T-helper 17 cell (primary cell): ENCODE measurements around the gene PRKAA1. TPM values are rescaled to one million over a fixed set of nuclear protein-coding genes. Genes with fewer than 3 reads are reported as not detected.

Experiments
- ATAC-seq: fragments of 150-1000 bp; cut with Tn5 transposase; 2 replicates; pipeline ENCODE4 v1.10.0; 2021; ENCODE audit warnings: mild to moderate bottlenecking, moderate library complexity
- DNase-seq, 3 donors: peaks; one replicate each; pipeline versions ENCODE4 v3.0.0 to v3.0.0-alpha.2; 2020 to 2021
- H3K9me3 ChIP-seq: one replicate; pipeline ENCODE4 v1.7.0; 2013; ENCODE audit warnings: low read length, mild to moderate bottlenecking; ENCODE audit not compliant: control insufficient read depth, poor library complexity, severe bottlenecking
- H3K27ac Mint-ChIP-seq: one replicate; pipeline ENCODE4 v1.8.0; 2022; ENCODE audit warnings: mild to moderate bottlenecking, moderate library complexity, mixed read lengths
- H3K27me3 Mint-ChIP-seq: one replicate; pipeline ENCODE4 v1.8.0; 2022; ENCODE audit warnings: mixed read lengths
- H3K36me3 Mint-ChIP-seq: one replicate; pipeline ENCODE4 v1.8.0; 2022; ENCODE audit warnings: low read depth, mixed read lengths
- H3K4me1 Mint-ChIP-seq: one replicate; pipeline ENCODE4 v1.8.0; 2022; ENCODE audit warnings: mild to moderate bottlenecking, mixed read lengths
- H3K4me3 Mint-ChIP-seq: one replicate; pipeline ENCODE4 v1.8.0; 2022; ENCODE audit warnings: mild to moderate bottlenecking, moderate library complexity, mixed read lengths
- total RNA-seq, 4 donors: library from RNA in 2 of 4; stranded (reverse) in 2 of 4; gene quantifications; one replicate each; pipeline ENCODE4 v1.2.3 and lab custom pipeline; 2022 to 2026

Gene PRKAA1
- total RNA-seq, 2 donors from 2014 or later, result 118 to 123 TPM

DNA sequence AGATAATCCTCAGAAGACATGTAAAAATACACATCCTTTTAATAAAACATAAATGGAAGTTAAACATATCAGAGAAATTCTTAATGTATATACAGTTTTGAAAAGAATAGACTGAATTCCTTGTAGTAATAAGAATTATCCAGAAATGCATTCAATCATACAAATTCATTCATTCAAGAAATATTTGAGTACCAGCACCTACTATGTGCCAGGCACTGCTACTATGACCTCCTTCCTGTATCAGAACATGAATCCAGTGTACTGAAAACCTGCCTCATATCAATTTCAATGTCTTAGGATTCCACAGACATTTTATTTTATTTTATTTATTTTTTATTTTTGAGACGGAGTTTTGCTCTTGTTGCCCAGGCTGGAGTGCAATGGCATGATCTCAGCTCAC, 13.3 kb downstream of the PRKAA1 start:
- H3K36me3 Mint-ChIP-seq, result peaks cover 6% of the 10 kb centered on the region
- ATAC-seq (no peak), DNase-seq (no peak)
- H3K27ac Mint-ChIP-seq, result no peak overlapping the region
- no peaks in the 10 kb centered on the region for H3K27me3 Mint-ChIP-seq
- no peaks in the 10 kb centered on the region for H3K9me3 ChIP-seq
- no peak overlapping the region for H3K4me3 Mint-ChIP-seq
- peaks cover 47% of the 10 kb centered on the region for H3K4me1 Mint-ChIP-seq

DNA sequence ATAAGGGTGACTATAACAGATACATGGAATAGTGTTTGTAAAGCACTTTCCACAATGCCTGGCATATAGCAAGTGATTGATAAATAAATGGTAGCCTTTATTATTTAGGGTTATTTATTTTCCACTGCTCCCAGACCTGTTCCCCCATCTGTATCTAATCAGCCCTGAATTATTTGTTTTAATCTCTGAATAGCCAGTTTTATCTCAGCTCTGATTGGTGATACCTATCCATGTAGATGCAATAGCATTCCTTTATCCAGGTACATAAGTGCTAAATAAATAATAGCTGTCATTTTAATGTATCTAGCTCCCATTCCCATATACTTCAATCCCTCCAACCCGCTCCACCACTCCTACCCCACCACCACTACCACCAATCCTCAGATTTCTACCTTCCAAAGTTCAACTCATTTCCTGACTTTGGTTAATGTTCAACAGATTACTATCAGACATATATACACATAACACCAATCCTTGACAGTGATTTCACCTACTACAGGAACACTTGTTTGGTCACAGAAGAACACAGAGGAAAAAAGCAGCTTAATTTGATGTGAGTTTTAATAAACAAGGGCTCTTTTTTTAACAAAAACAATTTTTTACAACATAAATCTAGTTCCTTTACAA, 14.0 kb downstream of the PRKAA1 start:
- H3K36me3 Mint-ChIP-seq, result peaks cover 6% of the 10 kb centered on the region
- H3K27me3 Mint-ChIP-seq, result no peaks in the 10 kb centered on the region
- H3K4me3 Mint-ChIP-seq, result no peak overlapping the region
- peaks cover 46% of the 10 kb centered on the region for H3K4me1 Mint-ChIP-seq
- no peaks in the 10 kb centered on the region for H3K9me3 ChIP-seq
- H3K27ac Mint-ChIP-seq, result peak overlapping the region; percentile 49
- DNase-seq (no peak), ATAC-seq (no peak)

DNA sequence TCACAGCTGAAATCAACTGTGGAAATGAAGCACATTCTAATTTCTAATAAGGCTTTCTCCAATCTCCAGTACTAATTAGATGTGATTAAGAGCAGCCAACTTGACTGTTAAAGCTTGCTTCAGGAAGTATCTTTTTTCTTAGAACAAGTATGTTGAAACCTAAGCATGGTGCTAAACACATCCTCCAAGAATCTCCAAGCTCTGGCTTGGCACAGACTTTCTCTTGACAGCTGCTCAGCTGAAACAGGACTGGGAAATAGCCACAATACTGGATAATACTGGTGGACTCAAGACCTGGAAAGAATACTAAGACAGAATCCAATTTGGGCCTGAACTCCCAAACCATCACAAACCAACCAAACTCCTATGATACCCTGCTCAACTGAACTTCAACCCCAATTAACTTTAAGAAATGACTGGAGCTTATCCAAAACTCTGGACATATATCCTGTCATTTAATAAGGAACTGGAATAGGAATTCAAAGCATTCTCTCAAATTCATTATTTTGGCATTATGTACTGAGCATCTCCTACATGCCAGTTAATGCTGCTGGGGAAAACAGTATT, 16.2 kb downstream of the PRKAA1 start:
- H3K27ac Mint-ChIP-seq, result no peak overlapping the region
- H3K4me1 Mint-ChIP-seq, result peaks cover 31% of the 10 kb centered on the region
- ATAC-seq, result no peak

DNA sequence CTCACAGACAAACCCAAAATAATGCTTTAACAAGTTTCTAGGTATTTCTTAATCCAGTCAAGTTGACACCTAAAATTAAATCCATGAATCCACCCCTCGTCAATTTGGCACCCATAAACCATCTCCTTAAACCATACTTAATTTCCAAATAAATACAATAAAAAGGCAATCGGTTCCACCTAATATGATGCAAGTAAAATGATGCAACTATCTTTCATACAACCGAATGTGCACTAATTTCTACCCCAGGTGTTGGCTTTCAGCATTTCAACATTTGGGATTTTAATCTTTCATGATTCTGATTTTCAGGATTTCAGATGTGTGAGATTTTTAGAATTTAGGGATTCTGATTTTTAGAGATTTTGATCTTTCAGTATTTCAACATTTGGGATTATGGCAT, 17.3 kb downstream of the PRKAA1 start:
- Mint-ChIP-seq H3K27me3 (no peaks in the 10 kb centered on the region), H3K27ac (no peak overlapping the region), H3K4me1 (peaks cover 34% of the 10 kb centered on the region), H3K4me3 (no peak overlapping the region), H3K36me3 (peaks cover 9% of the 10 kb centered on the region)
- no peak for ATAC-seq
- no peaks in the 10 kb centered on the region for H3K9me3 ChIP-seq
- DNase-seq, result no peak

More for the DNA sequence above, 16.2 kb downstream of the PRKAA1 start:
- H3K36me3 Mint-ChIP-seq, result peaks cover 3% of the 10 kb centered on the region
- H3K27me3 Mint-ChIP-seq, result no peaks in the 10 kb centered on the region
- DNase-seq, result no peak
- no peaks in the 10 kb centered on the region for H3K9me3 ChIP-seq
- peak overlapping the region; percentile 9 for H3K4me3 Mint-ChIP-seq

DNA sequence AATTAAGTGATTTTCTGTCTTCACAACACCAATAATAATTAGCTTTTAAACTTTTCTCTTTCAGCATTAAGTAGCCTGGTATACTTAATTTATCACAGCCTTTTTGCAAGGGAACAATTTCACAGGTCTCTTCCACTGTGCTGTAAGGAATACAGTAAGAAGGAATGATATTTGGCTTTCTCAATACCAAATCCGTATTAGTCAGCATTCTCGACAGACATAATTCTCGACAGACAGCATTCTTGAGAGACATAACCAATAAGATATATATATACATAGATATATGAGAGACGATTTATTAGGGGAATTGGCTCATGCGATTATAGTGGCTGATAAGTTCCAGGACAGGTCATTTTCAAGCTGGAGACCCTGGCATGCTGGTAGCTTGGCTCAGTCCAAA, 18.0 kb downstream of the PRKAA1 start:
- no peak overlapping the region for H3K27ac Mint-ChIP-seq
- no peaks in the 10 kb centered on the region for H3K27me3 Mint-ChIP-seq
- no peaks in the 10 kb centered on the region for H3K9me3 ChIP-seq
- ATAC-seq, result no peak
- H3K4me1 Mint-ChIP-seq, result peaks cover 32% of the 10 kb centered on the region
- H3K36me3 Mint-ChIP-seq, result peaks cover 10% of the 10 kb centered on the region
- DNase-seq, result no peak
- H3K4me3 Mint-ChIP-seq, result no peak overlapping the region

DNA sequence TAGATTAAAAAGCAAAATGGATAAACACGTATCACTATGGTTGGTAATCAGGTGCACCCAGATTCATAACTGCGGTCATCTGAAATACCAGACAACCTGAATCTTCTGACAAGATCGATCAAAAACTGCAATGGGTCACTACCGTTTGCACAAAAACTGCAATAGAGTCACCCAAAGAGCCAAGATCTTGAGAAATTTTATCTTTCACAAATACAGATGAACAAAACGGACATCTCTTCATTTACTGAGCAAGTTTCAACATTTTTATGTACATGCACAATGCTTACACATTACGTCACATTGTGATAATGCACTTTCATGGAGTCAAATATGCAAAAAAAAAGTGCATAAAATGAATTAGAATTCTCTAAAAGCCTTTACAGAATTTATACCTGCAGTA, 18.6 kb downstream of the PRKAA1 start:
- Mint-ChIP-seq H3K27ac (peak overlapping the region; percentile 24), H3K4me1 (peaks cover 31% of the 10 kb centered on the region), H3K4me3 (no peak overlapping the region), H3K27me3 (no peaks in the 10 kb centered on the region), H3K36me3 (peaks cover 10% of the 10 kb centered on the region)
- H3K9me3 ChIP-seq, result no peaks in the 10 kb centered on the region
- no peak for DNase-seq
- no peak for ATAC-seq

DNA sequence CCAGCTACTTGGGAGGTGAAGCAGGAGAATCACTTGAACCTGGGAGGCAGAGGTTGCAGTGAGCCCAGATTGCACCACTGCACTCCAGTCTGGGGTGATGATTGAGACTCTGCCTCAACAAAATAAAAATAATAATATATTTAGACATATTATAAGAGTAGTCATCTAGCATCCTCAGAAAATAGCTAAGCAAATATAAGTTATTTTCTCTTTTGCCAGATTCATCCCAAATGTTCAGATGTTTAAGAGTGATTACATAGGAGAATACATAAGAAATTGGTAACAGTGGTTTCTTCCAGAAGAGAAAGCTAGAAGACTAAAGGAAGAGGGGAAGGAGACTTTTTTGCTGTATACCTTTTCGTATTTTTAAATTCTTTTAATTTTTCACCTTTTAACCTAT, 20.0 kb downstream of the PRKAA1 start:
- Mint-ChIP-seq H3K4me1 (peaks cover 29% of the 10 kb centered on the region), H3K36me3 (peaks cover 10% of the 10 kb centered on the region), H3K27ac (no peak overlapping the region), H3K4me3 (no peak overlapping the region), H3K27me3 (no peaks in the 10 kb centered on the region)
- ATAC-seq (no peak), DNase-seq (no peak)
- no peaks in the 10 kb centered on the region for H3K9me3 ChIP-seq

DNA sequence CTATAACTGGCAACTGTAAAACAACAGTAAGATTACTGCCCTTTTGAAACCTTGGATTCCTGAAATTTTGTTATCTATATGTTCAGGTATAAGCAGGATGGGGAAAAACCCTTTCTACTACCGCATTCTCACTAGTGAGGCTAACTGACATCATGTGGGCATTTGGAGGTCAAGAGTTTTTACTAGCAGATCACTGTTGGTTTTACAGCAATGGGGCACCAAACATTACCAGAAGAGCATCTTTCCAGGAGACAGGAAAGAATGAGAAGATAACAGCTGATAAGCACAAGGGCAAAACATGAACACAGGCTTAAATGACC, 21.6 kb downstream of the PRKAA1 start:
- no peaks in the 10 kb centered on the region for H3K27me3 Mint-ChIP-seq
- H3K36me3 Mint-ChIP-seq, result peaks cover 10% of the 10 kb centered on the region
- H3K27ac Mint-ChIP-seq, result peak overlapping the region; percentile 63
- peaks cover 22% of the 10 kb centered on the region for H3K4me1 Mint-ChIP-seq
- DNase-seq (no peak), ATAC-seq (no peak)
- no peaks in the 10 kb centered on the region for H3K9me3 ChIP-seq
- H3K4me3 Mint-ChIP-seq, result no peak overlapping the region

DNA sequence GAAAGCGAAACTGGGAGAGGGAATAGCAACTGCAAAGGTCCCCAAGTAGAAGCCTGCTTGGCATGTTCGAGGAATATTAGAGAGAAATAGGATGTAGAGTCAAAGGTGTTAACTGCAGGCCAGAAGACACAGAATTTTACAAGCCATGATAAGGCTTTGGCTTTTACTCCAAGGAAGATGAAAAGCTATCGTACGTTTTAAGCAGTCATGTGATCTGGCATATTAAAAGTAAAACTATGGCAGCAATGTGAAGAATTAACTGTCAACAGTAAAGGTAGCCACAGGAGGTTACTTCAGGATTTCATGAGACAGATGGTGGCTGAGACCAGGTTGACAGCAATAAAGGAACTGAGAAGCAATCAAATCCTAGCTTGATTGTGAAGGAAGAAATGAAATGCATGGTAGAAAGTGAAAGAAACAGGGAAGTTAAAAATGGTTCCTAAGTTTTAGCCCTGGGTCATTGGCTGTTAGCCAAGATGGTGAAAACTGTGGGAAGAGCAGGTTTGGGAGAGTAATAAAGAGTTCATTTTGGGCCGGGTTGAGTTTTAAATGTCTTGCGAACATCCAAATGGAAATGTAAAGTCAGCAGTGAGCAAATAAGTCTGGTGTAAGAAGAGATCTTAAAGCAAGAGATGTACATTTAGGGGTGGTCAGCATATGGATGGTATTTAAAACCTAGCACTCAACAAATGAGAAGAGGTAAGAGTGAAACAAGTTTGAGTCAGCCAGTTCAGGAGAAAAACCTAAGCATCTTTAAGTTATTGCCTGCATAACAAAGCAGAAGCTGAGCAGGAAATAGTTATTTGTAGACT, 22.1 kb downstream of the PRKAA1 start:
- peaks cover 19% of the 10 kb centered on the region for H3K4me1 Mint-ChIP-seq
- H3K27ac Mint-ChIP-seq, result peak overlapping the region; percentile 63
- H3K4me3 Mint-ChIP-seq, result no peak overlapping the region
- no peaks in the 10 kb centered on the region for H3K9me3 ChIP-seq
- H3K36me3 Mint-ChIP-seq, result peaks cover 10% of the 10 kb centered on the region
- no peak for ATAC-seq
- DNase-seq, result no peak
- H3K27me3 Mint-ChIP-seq, result no peaks in the 10 kb centered on the region

DNA sequence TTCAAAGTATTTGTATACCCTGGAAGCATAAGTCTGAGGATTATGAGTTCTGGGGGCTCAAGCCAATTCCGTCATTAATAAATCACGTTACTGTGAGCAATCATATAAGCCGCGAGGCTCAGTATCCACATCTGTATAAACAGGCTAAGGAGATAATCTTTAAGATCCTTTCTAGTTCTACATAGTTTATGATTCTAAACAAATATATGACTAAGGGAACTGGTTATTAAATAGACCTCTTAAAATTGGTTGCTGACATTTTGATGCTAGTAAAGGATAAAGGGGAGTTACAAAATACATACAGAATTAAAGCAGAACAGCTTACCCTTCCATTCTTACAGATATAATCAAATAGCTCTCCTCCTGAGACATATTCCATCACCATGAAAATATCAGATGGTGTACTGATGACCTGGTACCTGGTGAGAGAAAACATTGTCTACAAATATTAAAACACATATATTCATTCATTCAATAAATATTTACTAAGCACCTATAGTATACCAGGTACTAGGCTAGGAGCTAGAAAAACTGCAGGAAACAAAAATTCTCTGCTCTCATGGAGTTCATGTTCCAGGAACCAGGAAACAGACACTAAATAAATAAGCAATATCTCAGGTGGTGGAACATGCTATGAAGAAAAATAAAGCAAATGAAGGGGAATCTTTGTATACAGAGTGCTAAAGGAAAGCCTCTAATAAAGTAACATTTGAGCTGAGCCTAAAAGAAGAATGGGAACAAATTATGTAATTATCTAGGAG, 22.9 kb downstream of the PRKAA1 start:
- no peaks in the 10 kb centered on the region for H3K27me3 Mint-ChIP-seq
- peak overlapping the region; percentile 63 for H3K27ac Mint-ChIP-seq

DNA sequence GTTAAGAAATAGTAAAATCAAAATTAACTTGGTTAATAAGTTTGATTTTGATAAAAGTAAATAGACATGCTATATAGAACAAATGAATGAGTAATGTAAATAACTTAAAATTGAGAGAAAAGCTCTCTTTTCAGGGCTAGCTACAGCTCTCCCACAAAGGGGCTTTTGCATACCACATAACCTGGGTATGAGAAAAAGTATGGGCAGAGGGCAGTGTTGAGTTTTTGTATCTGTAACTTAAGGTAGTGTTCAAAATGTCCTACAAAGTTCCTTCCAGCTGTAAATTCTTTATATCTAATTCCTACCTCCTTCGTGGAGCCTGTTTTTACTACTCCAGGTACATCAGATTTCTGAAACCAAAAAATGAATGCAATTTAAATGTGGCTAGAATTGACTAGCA, 23.6 kb downstream of the PRKAA1 start:
- no peak for ATAC-seq
- Mint-ChIP-seq H3K36me3 (peaks cover 10% of the 10 kb centered on the region), H3K4me1 (peaks cover 11% of the 10 kb centered on the region), H3K27ac (peak overlapping the region; percentile 81), H3K27me3 (no peaks in the 10 kb centered on the region), H3K4me3 (no peak overlapping the region)
- no peaks in the 10 kb centered on the region for H3K9me3 ChIP-seq
- no peak for DNase-seq

More for the DNA sequence above, 22.9 kb downstream of the PRKAA1 start:
- H3K9me3 ChIP-seq, result no peaks in the 10 kb centered on the region
- Mint-ChIP-seq H3K4me1 (peaks cover 13% of the 10 kb centered on the region), H3K4me3 (no peak overlapping the region), H3K36me3 (peaks cover 10% of the 10 kb centered on the region)
- ATAC-seq (no peak), DNase-seq (no peak)

DNA sequence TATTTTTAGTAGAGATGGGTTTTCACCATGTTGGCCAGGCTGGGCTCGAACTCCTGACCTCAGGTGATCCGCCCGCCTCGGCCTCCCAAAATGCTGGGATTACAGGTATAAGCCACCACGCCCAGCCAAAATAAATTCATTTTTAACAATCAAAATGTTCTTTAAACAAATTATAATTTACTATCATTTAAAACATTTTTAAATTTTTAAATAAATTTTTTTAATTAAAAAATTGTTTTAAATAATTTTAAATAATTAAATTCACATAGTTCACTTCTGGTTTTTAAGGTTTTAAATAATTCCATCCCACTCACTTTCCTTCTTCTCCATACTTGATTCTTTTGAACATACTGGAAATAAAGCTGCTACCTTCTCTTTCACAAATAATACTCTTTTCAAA, 27.4 kb downstream of the PRKAA1 start:
- no peak for DNase-seq
- no peak overlapping the region for H3K27ac Mint-ChIP-seq
- ATAC-seq, result no peak
- H3K9me3 ChIP-seq, result no peaks in the 10 kb centered on the region
- H3K36me3 Mint-ChIP-seq, result peaks cover 3% of the 10 kb centered on the region
- peaks cover 7% of the 10 kb centered on the region for H3K4me1 Mint-ChIP-seq
- H3K4me3 Mint-ChIP-seq, result no peak overlapping the region
- H3K27me3 Mint-ChIP-seq, result no peaks in the 10 kb centered on the region

DNA sequence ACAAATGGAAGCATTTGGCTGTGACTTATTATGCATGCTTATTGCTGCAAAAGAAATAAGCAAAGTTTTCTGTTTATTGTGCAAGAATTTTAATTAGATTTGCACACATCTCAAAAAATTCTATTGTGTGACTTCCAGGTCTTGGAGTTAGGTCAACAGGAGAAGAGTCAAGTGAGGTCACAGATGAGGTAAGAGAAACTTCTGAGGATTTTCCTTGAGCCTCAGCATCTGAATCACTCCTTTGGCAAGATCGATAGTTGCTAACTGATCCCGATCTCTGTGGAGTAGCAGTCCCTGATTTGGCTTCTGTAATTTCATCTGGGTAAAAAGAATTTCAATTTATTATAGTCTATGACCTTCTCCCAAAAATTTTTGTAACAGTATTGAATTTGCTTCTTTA, 35.5 kb downstream of the PRKAA1 start:
- no peaks in the 10 kb centered on the region for H3K27me3 Mint-ChIP-seq
- H3K27ac Mint-ChIP-seq, result no peak overlapping the region
- no peak for DNase-seq
- H3K4me3 Mint-ChIP-seq, result no peak overlapping the region
- no peak for ATAC-seq
- H3K36me3 Mint-ChIP-seq, result peaks cover 5% of the 10 kb centered on the region
- no peaks in the 10 kb centered on the region for H3K4me1 Mint-ChIP-seq
- H3K9me3 ChIP-seq, result no peaks in the 10 kb centered on the region
